Stimulated activated CD8-positive, alpha-beta memory T cell treated with anti-CD3 and anti-CD28 coated beads, Interleukin-4, amount 100 ng/mL, for 1 hour (primary cell): ENCODE data around the gene R3HCC1L.
"Not testable (repeated sequence)": the region's sequence is repeated elsewhere in the genome, so short reads cannot be mapped to it uniquely, and the experiment has no call there.

ENCODE experiments used
- DNase-seq, 2 donors: peaks; one replicate each; pipeline ENCODE4 v3.0.0-alpha.2; 2020; ENCODE audit warnings: low read depth in 2 of 2, low spot score in 1 of 2

Gene R3HCC1L

DNA sequence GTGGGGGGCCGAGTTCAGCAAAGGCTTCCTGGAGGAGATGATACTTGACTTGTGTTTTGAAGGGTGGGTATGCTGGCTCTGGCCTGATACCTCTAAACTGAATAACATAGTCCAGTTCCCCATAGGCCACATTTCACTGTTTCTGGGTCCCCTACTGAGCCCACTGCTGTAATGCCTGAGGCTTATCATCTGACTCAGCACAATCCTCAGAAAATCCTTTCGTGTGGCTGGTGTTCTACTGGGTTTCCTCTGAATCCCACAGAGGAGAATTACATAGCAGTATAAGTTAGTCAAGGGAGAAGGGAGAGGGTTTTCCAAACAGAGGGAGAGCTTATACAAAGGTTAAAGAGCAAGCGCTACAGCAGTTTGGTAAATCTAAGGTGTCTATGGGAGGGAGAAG lies 2.8 kb upstream of the R3HCC1L start:
- DNase-seq, result no peak

DNA sequence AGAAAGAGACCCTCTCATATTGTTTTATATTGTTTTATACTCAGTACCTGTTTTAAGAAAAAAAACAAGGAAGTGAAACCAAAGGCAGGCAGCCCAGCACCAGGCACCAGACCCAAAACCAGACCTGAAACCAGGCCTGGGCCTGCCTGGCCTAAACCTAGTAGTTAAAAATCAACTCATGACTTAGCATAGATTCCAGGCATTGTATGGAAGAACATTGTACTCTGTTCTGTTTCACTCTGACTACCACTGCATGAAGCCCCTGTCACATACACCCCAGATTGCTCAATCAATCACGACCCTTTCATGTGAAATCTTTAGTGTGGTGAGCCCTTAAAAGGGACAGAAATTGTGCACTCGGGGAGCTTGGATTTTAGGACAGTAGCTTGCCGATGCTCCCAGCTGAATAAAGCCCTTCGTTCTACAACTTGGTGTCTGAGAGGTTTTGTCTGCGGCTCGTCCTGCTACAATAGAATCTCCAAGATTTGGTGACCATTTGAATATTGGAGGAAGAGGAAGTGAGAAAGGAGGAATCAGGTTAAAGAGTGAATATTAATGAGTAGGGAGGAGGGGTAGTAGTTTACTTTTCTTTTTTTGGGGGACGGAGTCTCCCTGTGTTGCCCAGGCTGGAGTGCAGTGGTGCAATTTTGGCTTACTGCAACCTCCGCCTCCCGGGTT lies 1.2 kb upstream of the R3HCC1L start:
- not testable (repeated sequence) for DNase-seq

DNA sequence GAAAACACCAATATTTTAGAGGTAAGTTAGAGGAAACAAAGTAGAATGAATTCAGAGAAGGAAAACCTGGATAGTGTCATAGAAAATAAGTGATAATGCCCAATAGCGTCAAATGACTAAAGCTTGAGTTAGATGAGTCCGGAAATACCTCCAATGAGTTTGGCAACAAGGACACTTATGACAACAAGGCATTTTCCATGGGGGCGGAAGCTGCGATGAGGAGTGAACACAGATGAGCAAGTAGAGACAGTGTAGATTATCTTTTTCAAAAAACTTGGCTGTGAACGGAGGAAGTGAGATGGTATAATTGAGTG lies 383 bp upstream of the R3HCC1L start:
- DNase-seq, result no peak

DNA sequence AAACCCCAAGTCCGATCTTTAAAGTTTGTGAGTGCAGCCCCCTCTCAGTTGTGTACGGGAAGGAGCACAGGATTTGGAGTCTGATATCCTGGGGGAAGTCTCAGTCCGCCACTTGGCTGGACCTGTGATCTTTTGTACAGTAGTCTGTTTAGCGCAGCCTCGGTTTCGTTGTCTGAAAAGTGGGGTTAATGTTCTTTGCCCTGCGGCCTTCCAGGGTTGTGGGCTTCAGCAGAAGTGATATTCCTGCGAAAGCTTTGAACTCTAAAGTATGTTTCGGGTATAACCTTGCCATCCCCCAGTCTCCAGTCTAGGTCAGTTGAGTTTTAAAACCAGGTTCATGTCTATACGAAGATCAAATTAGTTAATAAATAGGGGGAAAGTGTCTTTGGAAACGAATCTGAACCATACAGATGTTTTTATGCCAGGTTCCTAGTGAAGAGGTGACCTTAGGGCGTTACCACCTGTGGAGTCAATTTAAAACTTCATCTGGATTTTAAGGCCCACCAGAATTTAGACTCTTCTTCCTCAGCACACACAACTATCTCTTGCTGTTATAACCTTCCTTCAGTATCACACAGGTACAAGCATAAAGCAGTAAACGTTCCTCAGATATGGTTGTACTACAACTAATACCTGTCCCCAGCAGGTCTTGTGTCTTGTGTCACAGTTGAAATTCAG lies 904 bp downstream of the R3HCC1L start:
- no peak for DNase-seq

DNA sequence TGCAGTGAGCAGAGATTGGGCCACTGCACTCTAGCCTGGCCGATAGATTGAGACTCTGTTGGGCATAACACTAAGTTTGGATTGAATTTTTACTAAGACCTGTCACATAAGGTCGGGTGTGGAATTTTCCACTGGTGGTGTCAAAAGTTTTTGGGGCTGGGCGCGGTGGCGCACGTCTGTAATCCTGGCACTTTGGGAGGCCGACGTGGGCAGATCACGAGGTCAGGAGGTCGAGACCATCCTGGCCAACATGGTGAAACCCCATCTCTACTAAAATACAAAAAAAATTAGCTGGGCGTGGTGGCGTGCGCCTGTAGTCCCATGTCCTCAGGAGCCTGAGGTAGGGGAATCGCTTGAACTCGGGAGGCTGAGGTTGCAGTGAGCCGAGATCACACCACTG lies 2.3 kb downstream of the R3HCC1L start:
- DNase-seq, result not testable (repeated sequence)

DNA sequence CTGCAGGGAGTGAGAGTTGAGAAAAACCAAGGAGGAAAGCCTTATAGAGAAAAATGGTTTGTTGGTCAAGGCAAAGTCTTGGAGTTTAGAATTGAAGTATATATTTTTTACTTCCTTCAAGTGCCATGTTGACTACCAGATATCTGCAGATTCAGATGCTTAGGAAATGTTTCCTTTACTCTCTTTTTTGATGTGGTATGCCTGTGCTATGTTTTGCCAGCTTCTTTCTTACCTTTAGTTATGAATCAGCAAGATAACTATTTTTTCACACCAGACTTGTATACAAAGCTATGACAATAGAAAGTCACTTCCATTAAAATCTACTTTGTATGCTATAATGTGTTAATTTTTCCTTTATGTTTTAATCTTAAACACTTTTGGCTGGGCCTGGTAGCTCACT lies 3.6 kb downstream of the R3HCC1L start:
- DNase-seq, result no peak

DNA sequence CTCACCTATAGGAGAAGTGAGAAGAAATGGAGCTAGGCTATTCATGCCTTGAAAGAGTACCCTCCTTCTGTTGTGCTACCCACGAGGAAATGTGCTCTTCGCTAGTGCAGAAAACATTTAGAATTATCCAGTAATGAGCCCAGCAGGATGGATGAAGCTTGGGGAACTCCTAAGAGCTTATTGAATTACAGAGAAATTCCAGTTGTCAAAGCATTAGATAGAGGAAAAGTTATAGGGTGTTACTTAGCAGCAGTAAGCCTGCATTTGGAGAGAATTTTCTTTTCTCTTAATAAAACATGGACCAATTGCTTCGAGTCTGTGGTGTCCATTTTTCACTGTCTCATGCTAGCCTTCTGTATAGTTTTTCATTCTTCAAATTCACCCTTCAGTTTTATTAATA lies 5.0 kb downstream of the R3HCC1L start:
- DNase-seq, result no peak

DNA sequence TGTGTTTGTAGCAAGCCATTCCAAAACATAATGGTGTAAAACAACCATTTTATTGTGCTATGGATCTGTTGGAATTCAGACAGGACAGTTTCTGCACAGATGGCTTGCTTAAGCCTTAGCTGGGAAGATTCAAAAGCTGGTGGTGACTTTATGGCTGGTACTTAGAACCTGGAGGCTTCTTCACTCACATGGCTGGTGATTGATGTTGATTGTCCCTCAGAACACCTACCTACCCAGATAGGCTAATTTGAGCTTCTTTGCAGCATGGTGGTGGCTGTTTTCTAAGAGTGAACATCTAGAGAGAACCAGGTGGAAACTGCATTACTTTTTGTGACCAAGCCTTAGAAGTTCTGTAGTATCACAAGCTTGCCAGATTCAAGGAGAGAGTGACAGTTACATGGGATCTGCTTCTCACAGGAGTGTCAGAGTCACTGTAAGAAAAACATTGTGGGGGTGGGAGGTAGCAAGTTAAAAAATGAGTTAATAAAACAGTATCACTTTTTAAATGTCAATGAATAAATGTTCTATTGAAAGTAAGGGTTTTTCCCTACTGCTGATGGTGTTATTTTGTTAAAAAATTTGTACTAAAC lies 7.1 kb downstream of the R3HCC1L start:
- DNase-seq, result no peak

DNA sequence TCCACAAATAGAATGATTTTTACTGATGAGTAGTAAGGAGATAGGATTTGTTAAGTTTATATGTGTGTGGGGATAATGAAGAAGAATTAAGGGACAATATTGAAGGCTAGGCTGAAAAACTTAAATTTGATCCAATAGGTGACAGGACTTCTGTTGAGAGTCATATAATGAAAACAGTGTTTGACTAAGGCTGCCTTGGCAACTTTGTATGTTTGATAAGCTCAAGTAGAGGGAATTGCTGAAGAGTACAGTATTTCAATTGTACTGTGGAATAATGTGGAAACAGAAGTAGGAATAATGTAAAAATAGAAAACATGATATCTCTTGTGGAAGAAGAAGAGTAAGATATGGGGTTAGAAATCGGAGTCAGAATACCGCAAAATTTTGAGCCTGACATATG lies 10.5 kb downstream of the R3HCC1L start:
- DNase-seq, result no peak

DNA sequence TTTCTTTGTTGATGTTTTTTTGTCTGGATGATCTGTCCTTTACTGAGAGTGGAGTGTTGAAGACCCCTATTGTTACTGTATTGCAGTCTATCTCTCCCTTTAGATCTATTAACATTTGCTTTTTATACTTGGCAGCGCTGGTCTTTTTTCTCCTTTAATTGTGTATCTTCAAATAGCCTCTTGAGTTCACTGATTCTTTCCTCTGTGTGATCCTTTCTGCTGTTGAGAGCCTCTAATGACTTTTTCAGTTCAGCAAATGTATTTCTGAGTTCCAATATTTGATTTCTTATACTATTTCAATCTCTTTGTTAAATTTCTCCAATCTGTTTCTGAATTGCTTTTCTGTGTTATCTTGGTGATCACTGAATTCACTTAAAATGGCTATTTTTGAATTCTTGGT lies 15.4 kb downstream of the R3HCC1L start:
- DNase-seq, result no peak

DNA sequence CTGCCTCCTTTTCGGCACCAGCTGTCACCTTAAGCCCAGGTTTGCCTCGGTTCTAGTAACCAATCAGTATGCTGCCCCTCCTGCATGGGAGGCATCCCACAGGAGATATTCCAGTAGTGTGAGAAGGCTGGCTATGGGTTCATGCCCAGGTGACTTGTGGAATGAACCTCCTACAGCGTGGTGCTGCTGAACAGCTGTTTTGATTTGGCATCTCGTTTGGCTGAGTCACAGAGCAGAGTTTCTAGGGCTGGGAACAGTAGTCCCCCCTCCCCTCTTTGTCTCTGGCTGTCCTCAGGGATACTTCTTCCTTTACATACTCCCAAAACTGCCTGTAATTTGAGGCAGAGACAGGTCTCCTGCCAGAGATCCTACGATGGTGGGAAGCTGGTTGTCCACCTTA lies 16.1 kb downstream of the R3HCC1L start:
- DNase-seq, result no peak

DNA sequence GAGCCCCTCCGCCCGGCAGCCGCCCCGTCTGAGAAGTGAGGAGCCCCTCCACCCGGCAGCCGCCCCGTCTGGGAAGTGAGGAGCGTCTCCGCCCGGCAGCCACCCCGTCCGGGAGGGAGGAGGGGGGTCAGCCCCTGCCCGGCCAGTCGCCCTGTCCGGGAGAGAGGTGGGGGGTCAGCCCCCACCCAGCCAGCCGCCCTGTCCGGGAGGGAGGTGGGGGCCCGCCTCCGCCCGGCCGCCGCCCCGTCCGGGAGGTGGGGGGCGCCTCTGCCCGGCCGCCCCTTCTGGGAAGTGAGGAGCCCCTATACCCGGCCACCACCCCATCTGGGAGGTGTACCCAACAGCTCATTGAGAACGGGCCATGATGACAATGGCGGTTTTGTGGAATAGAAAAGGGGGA lies 18.3 kb downstream of the R3HCC1L start:
- DNase-seq, result not testable (repeated sequence)

DNA sequence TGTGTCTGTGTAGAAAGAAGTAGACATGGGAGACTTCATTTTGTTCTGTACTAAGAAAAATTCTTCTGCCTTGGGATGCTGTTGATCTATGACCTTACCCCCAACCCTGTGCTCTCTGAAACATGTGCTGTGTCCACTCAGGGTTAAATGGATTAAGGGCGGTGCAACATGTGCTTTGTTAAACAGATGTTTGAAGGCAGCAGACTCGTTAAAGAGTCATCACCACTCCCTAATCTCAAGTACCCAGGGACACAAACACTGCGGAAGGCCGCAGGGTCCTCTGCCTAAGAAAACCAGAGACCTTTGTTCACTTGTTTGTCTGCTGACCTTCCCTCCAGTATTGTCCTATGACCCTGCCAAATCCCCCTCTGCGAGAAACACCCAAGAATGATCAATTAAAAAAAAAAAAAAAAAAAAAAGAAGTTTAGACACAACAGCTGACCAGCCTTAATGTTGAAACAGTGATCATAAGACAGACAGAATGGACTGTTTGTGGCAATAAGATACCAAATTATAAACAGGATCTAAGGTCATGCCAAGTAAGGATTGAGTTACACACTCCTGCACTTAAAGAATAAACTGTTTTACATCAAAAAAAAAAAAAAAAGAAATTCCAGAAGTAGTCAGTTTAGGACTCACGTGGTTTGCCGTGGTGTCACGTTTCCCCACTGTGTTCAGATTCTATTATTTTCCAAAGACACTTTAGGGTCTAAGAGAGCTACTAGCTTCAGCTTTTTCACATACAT lies 18.9 kb downstream of the R3HCC1L start:
- DNase-seq, result not testable (repeated sequence)

DNA sequence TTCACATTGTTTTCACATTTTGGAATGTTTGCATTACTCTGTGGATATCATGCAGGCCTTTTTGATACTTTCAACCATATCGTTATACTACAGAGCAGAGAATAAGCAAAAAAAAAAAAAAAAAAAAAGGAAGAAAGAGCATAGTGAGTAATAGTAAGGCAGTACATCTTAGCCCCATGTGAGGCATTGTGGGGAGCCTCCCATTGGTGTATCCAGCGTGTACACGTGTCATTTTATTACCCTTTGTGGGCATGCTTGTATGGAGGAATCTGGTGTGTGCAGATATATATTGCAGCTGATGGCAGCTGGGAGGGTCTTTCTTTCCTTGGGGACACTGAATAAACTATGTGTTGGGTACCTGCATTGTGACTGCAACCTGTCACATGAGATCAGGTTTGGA lies 19.6 kb downstream of the R3HCC1L start:
- DNase-seq, result no peak

DNA sequence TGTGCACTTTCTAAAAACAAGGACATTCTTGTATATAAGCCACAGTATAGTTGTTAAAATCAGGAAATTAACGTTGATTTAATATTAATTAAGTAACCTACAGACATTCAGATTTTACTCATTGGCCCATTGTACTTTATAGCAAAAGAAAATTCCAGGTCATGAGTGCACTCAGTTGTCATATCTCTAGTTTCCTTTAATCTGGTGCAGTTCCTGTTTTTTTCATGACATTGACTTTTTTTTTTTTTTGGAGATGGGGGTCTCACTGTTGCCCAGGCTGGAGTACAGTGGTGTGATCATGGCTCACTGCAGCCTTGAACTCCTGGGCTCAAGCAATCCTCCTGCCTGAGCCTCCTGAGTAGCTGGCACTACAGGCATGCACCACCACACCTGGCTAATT lies 24.1 kb downstream of the R3HCC1L start:
- DNase-seq, result no peak

DNA sequence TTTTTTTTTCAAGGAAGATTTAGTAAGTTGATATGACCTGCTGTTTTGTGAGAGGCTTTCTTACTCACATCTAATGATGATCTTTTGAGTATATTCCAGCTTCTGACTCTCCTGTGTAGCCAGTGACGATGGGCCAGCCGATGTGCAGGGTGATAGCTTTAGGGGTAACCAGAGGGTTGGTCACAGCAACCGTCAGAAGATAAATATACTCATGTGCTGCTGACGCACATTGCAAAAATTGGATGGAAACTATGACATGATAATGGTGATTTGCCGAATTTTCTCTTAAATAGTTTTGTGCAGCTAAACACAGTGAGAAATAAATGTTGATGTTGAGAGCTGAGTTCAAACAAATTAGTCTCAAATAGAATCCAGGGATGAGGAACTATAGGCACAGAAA lies 29.5 kb downstream of the R3HCC1L start:
- no peak for DNase-seq

DNA sequence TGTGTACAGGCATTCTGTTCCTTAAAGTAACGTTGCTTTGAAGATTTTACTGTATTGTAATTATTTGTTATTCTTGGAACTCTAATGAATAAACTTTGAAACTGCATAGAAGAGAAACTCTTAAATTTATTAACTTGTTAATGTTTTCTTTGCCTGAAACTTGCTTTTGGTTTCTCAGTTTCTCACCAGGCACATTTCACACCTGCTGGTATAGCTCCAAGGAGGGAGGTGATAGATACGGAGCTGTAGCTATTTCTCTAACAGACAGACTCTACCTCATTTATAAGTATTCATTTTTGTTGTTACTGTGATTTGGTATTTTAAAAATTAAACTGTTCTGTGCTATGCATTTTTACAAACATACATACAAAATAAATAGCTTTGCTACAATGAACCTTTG lies 32.7 kb downstream of the R3HCC1L start:
- DNase-seq, result no peak

DNA sequence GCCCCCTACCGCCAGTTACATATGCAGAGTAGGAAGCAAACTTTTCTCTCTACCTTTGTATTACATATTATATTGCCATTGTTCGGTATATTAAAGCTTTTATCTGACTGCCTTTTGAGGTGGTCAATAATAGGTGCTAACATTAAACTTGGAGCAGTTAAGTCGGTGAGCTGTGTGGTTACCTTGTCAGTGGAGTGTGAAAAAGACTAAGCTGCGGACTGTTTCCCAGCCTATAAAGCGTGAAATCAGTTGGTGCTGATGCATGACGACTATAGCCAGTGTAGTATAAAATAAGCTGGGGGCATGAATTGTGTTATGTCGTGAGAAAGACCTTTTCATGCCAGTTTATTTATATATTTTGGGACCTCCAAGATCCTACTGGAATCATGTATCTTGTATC lies 33.7 kb downstream of the R3HCC1L start:
- no peak for DNase-seq

DNA sequence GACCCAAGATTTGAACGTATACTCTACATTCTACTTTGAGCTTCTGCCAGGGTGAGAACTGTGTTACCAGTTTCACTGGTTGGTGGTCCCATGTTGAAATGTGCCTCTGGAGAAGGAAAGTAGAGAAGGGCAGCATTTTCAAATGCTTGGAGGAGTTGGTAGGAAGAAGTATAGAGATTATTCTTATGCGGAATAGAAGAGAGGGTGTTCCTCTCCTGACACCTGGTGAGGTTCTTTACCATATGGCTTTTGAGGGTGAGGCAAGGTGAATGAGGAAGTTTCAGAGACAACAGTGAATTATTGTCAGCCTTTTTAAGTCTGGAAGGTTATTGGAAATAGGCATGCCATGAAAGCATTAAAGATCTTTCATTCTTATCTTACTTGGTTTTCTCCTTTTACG lies 34.3 kb downstream of the R3HCC1L start:
- no peak for DNase-seq

DNA sequence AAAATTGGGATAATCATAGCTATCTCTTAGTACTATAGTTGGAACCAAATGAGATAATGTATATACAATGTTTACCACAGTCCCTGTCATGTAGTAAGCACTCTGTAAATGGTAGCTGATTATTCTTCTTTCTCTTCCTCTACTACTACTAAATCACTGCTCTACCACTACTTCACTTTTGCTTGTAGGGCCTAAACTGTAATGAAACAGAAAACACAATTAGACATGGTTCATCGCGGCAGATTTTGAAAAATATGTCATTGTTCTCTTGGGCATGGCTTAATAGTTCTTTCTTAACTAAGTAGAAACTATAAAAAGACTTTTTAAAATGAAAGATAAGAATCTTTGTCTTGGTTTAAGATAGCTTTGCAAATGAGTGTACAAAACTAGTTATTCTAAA lies 34.9 kb downstream of the R3HCC1L start:
- DNase-seq, result no peak

DNA sequence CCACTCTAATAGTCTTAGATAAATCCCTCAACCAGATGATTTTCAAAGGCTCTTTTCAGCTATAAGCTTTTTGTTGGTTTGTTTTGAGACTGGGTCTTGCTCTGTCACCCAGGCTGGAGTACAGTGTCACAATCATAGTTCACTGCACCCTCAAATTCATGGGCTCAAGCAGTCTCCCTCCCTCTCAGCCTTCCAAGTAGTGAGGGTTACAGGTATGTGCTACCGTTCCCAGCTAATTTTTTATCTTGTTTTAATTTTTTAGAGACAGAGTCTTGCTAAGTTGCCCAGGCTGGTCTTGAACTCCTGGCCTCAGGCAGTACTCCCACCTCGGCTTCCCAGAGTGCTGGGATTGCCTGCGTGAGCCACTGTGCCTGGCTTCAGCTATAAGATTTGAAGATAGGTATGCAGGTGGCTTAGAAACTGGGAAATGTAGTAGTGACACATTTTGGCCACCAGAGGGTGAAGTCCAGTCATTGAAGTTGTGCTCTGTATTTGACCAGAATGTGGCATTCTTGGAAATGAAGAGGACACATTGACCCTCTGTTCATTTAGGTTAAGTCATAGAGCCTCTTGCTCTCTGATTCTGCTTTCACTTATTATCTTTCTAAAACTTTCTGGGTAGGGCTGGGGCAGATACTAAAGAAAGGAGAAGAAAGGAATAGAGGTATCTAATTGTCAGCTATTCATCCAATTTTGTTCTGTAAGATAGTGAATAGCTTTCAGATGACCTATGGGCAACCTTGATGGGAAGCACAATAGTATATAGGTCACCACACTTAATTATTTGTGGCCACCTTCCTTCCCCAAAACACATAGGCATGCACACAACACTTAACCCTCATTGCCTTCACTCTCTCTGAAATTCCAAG lies 36.0 kb downstream of the R3HCC1L start:
- peak in 1 of 2 donors; percentile 2 for DNase-seq
